ENCODE results near the gene ELMOD3.

DNA sequence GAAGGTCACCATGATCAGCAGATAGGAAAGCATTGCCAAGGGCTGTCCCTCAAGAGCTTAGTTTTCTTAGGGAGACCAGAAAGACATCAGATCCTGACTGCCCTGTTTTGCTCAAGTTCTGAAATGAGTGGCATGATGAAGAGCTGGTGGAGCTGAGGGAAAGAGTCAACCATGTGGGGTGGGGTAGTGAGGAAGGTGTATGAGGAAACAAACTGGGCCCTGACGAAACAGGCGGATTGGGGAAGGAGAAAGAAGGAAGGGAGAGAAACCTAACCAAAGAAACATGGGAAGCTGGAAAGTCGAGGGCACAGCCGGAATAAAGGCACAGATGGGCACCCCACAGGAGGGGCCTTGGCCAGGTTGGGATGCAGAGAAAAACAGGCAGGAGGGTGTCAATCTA is 34.8 kb upstream of the ELMOD3 start:
- no peak for TF ChIP-seq ETV6 (CRISPR knock-in tag; IDR thresholded peaks at IDR 0.05)
- TF ChIP-seq OVOL2 (CRISPR knock-in tag; IDR thresholded peaks at IDR 0.05; ENCODE audit: borderline replicate concordance), result no peak
- TF ChIP-seq, protein P1, sequence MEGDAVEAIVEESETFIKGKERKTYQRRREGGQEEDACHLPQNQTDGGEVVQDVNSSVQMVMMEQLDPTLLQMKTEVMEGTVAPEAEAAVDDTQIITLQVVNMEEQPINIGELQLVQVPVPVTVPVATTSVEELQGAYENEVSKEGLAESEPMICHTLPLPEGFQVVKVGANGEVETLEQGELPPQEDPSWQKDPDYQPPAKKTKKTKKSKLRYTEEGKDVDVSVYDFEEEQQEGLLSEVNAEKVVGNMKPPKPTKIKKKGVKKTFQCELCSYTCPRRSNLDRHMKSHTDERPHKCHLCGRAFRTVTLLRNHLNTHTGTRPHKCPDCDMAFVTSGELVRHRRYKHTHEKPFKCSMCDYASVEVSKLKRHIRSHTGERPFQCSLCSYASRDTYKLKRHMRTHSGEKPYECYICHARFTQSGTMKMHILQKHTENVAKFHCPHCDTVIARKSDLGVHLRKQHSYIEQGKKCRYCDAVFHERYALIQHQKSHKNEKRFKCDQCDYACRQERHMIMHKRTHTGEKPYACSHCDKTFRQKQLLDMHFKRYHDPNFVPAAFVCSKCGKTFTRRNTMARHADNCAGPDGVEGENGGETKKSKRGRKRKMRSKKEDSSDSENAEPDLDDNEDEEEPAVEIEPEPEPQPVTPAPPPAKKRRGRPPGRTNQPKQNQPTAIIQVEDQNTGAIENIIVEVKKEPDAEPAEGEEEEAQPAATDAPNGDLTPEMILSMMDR (IDR thresholded peaks at IDR 0.05), result no peak
- no peak for TF ChIP-seq ESRRA (CRISPR knock-in tag; IDR thresholded peaks at IDR 0.05; ENCODE audit: borderline replicate concordance)
- no peak for TF ChIP-seq TP53 (CRISPR knock-in tag; IDR thresholded peaks at IDR 0.05)
- no peak for TF ChIP-seq CREB1 (CRISPR knock-in tag; IDR thresholded peaks at IDR 0.05)
- TF ChIP-seq, protein P2, sequence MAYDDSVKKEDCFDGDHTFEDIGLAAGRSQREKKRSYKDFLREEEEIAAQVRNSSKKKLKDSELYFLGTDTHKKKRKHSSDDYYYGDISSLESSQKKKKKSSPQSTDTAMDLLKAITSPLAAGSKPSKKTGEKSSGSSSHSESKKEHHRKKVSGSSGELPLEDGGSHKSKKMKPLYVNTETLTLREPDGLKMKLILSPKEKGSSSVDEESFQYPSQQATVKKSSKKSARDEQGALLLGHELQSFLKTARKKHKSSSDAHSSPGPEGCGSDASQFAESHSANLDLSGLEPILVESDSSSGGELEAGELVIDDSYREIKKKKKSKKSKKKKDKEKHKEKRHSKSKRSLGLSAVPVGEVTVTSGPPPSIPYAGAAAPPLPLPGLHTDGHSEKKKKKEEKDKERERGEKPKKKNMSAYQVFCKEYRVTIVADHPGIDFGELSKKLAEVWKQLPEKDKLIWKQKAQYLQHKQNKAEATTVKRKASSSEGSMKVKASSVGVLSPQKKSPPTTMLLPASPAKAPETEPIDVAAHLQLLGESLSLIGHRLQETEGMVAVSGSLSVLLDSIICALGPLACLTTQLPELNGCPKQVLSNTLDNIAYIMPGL (CRISPR knock-in tag; IDR thresholded peaks at IDR 0.05), result no peak
- TF ChIP-seq, protein P3, sequence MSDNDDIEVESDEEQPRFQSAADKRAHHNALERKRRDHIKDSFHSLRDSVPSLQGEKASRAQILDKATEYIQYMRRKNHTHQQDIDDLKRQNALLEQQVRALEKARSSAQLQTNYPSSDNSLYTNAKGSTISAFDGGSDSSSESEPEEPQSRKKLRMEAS (CRISPR knock-in tag; IDR thresholded peaks at IDR 0.05), result no peak
- no peak for TF ChIP-seq TCF7 (CRISPR knock-in tag; IDR thresholded peaks at IDR 0.05; ENCODE audit: low read depth)
- TF ChIP-seq ZNF121 (CRISPR knock-in tag; IDR thresholded peaks at IDR 0.05), result no peak
- TF ChIP-seq, protein P4, sequence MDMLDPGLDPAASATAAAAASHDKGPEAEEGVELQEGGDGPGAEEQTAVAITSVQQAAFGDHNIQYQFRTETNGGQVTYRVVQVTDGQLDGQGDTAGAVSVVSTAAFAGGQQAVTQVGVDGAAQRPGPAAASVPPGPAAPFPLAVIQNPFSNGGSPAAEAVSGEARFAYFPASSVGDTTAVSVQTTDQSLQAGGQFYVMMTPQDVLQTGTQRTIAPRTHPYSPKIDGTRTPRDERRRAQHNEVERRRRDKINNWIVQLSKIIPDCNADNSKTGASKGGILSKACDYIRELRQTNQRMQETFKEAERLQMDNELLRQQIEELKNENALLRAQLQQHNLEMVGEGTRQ (CRISPR knock-in tag; IDR thresholded peaks at IDR 0.05), result no peak
- TF ChIP-seq, protein P5, sequence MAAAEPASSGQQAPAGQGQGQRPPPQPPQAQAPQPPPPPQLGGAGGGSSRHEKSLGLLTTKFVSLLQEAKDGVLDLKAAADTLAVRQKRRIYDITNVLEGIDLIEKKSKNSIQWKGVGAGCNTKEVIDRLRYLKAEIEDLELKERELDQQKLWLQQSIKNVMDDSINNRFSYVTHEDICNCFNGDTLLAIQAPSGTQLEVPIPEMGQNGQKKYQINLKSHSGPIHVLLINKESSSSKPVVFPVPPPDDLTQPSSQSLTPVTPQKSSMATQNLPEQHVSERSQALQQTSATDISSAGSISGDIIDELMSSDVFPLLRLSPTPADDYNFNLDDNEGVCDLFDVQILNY (CRISPR knock-in tag; IDR thresholded peaks at IDR 0.05), result no peak
- TF ChIP-seq, protein P6, sequence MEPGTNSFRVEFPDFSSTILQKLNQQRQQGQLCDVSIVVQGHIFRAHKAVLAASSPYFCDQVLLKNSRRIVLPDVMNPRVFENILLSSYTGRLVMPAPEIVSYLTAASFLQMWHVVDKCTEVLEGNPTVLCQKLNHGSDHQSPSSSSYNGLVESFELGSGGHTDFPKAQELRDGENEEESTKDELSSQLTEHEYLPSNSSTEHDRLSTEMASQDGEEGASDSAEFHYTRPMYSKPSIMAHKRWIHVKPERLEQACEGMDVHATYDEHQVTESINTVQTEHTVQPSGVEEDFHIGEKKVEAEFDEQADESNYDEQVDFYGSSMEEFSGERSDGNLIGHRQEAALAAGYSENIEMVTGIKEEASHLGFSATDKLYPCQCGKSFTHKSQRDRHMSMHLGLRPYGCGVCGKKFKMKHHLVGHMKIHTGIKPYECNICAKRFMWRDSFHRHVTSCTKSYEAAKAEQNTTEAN (CRISPR knock-in tag; IDR thresholded peaks at IDR 0.05), result no peak
- no peak for TF ChIP-seq NFE2L1 (CRISPR knock-in tag; IDR thresholded peaks at IDR 0.05)
